Left ventricle myocardium inferior (tissue), 1 donor: Measurements from ENCODE around the gene TMEM54. TPM values are rescaled to one million over a fixed set of nuclear protein-coding genes. Genes with fewer than 3 reads are reported as not detected.

ENCODE experiments used
- DNase-seq: peaks from one replicate; pipeline ENCODE4 v3.0.0-alpha.2; 2020
- H3K27ac ChIP-seq: fragments of 200-600 bp; replicated peaks from 2 replicates; pipeline ENCODE4 v1.8.0; 2021
- H3K27me3 ChIP-seq: fragments of 200-600 bp; 2 replicates; pipeline ENCODE4 v1.8.0; 2021; ENCODE audit warnings: low read depth
- H3K36me3 ChIP-seq: fragments of 200-600 bp; 2 replicates; pipeline ENCODE4 v1.8.0; 2021
- H3K4me1 ChIP-seq: fragments of 200-600 bp; 2 replicates; pipeline ENCODE4 v1.8.0; 2021
- H3K4me3 ChIP-seq: fragments of 200-600 bp; 2 replicates; pipeline ENCODE4 v1.8.0; 2021; ENCODE audit warnings: mild to moderate bottlenecking, moderate library complexity
- H3K9me3 ChIP-seq: fragments of 200-600 bp; replicated peaks from 2 replicates; pipeline ENCODE4 v1.8.0; 2021
- intact Hi-C: fragments of 100-400 bp; cut with micrococcal nuclease; formaldehyde crosslinking; loops from one replicate; pipeline ENCODE4 v1.11.0; 2022
- total RNA-seq: library from RNA; stranded (reverse); fragmentation: NEBNext Ultra II Directional; extraction: Animal tissue kit (Norgen Biotek cat#: 25700); gene quantifications from one replicate; pipeline ENCODE4 v1.2.1, GENCODE V29; 2021
- TF ChIP-seq, protein P1 (sequence below): fragments of 200-600 bp; IDR thresholded peaks from 2 replicates; pipeline ENCODE4 v1.8.0; 2021; ENCODE audit warnings: antibody characterized with exemption, mild to moderate bottlenecking, borderline replicate concordance
- donor health status: DM: no; HTN: yes; CAD: no; lungs with severe emphysema.

Gene TMEM54
- total RNA-seq, 1 donor from 2014 or later = 14.2 TPM

DNA sequence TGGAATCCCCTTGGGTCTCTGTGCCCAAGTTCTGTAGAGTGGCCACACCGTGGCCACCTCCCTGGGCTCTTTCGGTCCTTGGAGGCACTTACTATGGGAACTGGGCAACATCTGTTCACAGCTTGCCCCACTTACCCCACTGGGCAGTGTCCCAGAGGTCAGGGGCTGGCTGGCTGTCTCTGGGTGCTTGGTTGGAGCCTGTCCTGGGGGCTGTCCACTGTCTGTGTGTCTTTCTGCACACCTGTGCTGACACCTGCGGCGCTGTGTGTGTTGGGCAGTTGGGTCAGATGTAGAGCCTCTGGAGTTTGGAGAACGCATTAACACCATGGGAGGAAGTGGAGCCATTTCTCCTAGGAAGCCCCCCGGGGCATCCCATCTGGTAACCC, 1.3 kb upstream of the TMEM54 start:
- Histone ChIP-seq H3K4me3 (no peak overlapping the region), H3K9me3 (no peaks in the 10 kb centered on the region), H3K36me3 (no peaks in the 10 kb centered on the region), H3K27ac (no peak overlapping the region), H3K27me3 (peaks cover 28% of the 10 kb centered on the region), H3K4me1 (peaks cover 13% of the 10 kb centered on the region)
- DNase-seq = no peak
- intact Hi-C loops = no loop called here
- TF ChIP-seq, protein P1, sequence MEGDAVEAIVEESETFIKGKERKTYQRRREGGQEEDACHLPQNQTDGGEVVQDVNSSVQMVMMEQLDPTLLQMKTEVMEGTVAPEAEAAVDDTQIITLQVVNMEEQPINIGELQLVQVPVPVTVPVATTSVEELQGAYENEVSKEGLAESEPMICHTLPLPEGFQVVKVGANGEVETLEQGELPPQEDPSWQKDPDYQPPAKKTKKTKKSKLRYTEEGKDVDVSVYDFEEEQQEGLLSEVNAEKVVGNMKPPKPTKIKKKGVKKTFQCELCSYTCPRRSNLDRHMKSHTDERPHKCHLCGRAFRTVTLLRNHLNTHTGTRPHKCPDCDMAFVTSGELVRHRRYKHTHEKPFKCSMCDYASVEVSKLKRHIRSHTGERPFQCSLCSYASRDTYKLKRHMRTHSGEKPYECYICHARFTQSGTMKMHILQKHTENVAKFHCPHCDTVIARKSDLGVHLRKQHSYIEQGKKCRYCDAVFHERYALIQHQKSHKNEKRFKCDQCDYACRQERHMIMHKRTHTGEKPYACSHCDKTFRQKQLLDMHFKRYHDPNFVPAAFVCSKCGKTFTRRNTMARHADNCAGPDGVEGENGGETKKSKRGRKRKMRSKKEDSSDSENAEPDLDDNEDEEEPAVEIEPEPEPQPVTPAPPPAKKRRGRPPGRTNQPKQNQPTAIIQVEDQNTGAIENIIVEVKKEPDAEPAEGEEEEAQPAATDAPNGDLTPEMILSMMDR = no peak

DNA sequence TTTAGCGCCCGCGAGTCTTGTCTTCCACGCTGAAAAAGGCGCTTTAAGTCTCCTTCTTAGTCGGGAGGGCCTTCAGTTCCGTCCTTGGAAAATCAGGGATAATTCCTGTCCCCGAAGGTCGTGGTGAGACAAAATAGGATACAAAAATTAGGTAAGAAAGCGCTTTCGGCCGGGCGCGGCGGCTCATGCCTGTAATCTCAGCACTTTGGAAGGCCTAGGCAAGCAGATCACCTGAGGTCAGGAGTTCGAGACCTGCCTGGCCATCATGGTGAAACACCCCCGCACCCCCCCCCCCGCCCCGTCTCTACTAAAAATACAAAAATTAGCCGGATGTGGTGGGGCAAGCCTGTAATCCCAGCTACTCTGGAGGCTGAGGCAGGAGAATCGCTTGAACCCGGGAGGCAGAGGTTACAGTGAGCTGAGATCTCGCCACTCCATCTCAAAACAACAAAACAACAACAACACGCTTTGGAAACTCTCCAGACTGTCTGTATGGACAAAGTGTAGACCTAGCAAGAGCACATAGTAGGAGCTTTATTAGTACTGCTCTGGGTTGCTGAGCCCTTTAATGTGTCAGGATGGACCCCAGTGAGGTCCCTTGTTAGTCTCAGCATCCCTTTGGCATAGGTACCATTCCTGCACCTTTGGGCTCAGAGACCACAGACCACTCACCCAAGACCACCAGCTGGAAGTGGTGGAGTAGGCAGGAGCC, 790 bp upstream of the TMEM54 start:
- no peaks in the 10 kb centered on the region for H3K9me3 ChIP-seq
- TF ChIP-seq, protein P1 = no peak
- no peak for DNase-seq
- intact Hi-C loops = no loop called here
- no peak overlapping the region for H3K27ac ChIP-seq
- H3K27me3 ChIP-seq = peaks cover 28% of the 10 kb centered on the region
- no peaks in the 10 kb centered on the region for H3K36me3 ChIP-seq
- peak overlapping the region; percentile 76 for H3K4me3 ChIP-seq
- peaks cover 13% of the 10 kb centered on the region for H3K4me1 ChIP-seq

DNA sequence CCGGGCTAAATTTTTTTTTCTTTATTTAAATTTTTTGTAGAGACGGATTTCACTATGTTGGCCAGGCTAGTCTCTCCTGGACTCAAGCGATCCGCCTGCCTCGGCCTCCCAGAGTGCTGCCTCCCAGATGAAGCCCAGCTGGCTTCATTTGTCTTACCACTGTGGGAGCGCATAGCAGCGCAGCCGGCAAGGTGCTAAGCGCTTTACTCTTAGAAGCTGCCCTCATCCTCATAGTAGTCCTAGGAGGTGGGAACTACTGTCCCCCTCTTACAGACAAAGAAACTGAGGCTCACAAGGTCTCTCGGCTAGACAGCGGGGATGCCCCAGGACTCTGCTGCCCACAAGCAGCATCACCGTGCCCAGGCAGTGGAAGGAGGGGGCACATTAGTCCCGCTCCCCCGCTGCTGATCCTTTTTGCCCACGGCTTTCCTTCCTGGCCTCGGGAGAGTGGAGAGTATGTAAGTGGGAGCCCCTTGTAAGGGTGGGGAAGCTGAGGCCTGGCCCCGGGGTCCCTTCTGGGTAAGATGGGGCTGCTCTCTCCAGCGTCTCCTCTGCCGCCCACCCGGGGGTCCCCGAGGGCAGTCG, 726 bp downstream of the TMEM54 start:
- Histone ChIP-seq H3K27ac (no peak overlapping the region), H3K9me3 (no peaks in the 10 kb centered on the region), H3K27me3 (peaks cover 29% of the 10 kb centered on the region), H3K36me3 (no peaks in the 10 kb centered on the region), H3K4me3 (peak overlapping the region; percentile 76), H3K4me1 (peaks cover 13% of the 10 kb centered on the region)
- intact Hi-C loops = no loop called here
- no peak for DNase-seq
- TF ChIP-seq, protein P1 = no peak

DNA sequence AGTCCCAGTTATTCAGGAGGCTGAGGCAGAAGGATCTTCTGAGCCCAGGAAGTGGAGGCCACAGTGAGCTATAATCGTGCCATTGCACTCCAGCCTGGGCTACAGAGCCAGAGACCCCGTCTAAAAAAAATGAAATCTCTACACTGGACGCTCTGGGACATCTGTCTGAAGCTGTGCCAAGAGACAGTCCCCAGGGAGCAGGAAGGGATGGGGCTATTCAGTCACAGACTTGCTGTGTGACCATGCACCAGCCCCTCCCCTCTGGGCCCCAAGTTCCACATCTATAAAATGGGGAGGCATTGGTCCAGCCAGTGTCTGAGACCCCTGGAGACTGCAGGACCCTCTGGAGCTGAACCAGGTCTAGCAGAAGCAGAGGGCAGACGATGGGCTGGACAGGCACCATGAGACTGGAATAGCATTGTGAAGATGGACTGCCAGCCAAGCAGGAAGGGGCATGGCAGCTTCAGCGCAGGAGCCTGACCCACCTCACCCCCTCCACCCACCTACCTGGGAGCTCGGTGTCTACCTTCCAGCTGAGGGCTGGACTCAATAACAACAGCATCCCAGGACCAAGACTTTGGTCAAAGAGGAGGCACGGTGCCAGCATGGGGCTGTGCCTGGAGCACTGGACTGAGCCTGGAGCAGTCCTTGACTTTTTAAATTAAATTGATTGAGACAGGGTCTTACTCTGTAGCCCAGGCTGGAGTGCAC, 1.4 kb downstream of the TMEM54 start:
- Histone ChIP-seq H3K27ac (no peak overlapping the region), H3K4me3 (no peak overlapping the region), H3K27me3 (peaks cover 34% of the 10 kb centered on the region), H3K4me1 (peaks cover 13% of the 10 kb centered on the region), H3K9me3 (no peaks in the 10 kb centered on the region), H3K36me3 (no peaks in the 10 kb centered on the region)
- DNase-seq = no peak
- intact Hi-C loops = no loop called here
- TF ChIP-seq, protein P1 = no peak

DNA sequence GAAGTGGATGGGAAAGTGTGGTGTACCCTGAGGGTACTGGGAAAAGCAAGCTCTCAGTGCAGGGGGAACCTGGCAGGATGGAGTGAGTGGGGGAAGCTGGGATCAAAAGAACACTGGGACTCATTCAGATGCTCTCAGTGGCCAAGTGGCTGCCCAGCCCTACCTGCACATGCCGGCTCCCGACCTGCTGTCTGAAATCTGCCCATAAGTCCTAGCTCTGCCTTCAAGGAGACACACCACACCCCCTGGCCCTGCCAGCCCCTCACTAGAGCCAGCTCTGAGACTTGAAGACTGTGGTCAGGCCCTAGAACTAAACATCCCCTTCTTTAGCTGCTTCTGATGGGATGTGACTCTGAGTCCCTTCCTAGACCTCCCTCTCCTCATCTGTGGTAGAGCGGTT, 2.2 kb downstream of the TMEM54 start:
- Histone ChIP-seq H3K27ac (no peak overlapping the region), H3K4me3 (no peak overlapping the region), H3K9me3 (no peaks in the 10 kb centered on the region), H3K27me3 (peaks cover 42% of the 10 kb centered on the region), H3K36me3 (no peaks in the 10 kb centered on the region), H3K4me1 (peaks cover 13% of the 10 kb centered on the region)
- DNase-seq = no peak
- intact Hi-C loops = no loop called here
- TF ChIP-seq, protein P1 = no peak
